Fibroblast of mammary gland (primary cell): Measurements from ENCODE around the gene MAN1C1.
A peak's percentile ranks its signal among the peaks of the same experiment; 100 is the strongest.

ENCODE experiments used
- DNase-seq: peaks from one replicate; pipeline ENCODE4 v3.0.0-alpha.2; 2010; ENCODE audit warnings: low read depth
- H3K4me3 ChIP-seq: 2 replicates; pipeline ENCODE4 v1.5.1; 2011; ENCODE audit warnings: low read depth, mild to moderate bottlenecking, low read length, moderate library complexity; ENCODE audit not compliant: control insufficient read depth
- TF ChIP-seq, protein P1 (sequence below): conservative IDR thresholded peaks from 2 replicates; pipeline ENCODE4 v1.5.1; 2011; ENCODE audit warnings: low read depth, low read length, inconsistent platforms; ENCODE audit not compliant: control insufficient read depth, insufficient read depth

The MAN1C1 gene

DNA sequence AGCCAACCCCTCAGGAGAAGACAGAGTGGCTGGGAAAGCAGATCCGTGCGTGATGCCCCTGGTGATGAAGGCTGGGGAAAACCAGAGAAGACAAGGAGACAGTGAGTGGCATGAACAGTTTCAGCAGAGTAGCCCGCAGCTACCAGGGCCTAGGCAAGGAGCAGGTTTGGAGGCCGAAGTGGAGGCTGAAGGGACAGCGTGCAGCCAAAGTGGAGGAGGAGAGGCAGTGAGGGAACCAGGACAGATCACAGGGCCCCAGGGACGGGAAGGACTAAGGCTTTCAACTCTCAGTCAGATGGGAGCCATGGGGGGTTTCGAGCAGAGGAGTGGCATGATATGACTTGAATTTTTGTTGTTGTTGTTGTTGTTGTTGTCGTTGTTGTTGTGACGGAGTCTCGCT is 123.5 kb downstream of the MAN1C1 start:
- no peak for DNase-seq
- H3K4me3 ChIP-seq = no peak overlapping the region
- TF ChIP-seq, protein P1, sequence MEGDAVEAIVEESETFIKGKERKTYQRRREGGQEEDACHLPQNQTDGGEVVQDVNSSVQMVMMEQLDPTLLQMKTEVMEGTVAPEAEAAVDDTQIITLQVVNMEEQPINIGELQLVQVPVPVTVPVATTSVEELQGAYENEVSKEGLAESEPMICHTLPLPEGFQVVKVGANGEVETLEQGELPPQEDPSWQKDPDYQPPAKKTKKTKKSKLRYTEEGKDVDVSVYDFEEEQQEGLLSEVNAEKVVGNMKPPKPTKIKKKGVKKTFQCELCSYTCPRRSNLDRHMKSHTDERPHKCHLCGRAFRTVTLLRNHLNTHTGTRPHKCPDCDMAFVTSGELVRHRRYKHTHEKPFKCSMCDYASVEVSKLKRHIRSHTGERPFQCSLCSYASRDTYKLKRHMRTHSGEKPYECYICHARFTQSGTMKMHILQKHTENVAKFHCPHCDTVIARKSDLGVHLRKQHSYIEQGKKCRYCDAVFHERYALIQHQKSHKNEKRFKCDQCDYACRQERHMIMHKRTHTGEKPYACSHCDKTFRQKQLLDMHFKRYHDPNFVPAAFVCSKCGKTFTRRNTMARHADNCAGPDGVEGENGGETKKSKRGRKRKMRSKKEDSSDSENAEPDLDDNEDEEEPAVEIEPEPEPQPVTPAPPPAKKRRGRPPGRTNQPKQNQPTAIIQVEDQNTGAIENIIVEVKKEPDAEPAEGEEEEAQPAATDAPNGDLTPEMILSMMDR = no peak

DNA sequence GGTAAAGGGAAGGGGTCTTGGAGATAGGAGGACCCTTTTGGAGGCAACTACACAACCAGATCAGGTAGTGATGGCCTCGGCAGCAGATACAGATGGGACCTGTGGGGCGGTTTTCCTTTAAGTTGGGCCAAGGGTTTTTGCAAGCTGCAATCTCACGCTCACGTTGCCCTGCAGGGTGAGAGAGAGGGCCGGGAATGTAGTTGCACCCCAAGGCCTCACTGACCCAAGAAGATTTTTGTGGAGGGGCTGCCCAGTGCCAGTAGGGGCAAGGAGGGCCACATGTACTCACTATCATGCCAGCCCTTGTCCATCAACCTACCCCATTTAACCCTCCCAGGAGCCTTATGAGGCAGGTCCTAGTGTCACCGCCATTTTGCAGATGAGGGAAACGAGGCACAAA is 125.7 kb downstream of the MAN1C1 start:
- DNase-seq = no peak
- TF ChIP-seq, protein P1 = no peak
- H3K4me3 ChIP-seq = no peak overlapping the region

DNA sequence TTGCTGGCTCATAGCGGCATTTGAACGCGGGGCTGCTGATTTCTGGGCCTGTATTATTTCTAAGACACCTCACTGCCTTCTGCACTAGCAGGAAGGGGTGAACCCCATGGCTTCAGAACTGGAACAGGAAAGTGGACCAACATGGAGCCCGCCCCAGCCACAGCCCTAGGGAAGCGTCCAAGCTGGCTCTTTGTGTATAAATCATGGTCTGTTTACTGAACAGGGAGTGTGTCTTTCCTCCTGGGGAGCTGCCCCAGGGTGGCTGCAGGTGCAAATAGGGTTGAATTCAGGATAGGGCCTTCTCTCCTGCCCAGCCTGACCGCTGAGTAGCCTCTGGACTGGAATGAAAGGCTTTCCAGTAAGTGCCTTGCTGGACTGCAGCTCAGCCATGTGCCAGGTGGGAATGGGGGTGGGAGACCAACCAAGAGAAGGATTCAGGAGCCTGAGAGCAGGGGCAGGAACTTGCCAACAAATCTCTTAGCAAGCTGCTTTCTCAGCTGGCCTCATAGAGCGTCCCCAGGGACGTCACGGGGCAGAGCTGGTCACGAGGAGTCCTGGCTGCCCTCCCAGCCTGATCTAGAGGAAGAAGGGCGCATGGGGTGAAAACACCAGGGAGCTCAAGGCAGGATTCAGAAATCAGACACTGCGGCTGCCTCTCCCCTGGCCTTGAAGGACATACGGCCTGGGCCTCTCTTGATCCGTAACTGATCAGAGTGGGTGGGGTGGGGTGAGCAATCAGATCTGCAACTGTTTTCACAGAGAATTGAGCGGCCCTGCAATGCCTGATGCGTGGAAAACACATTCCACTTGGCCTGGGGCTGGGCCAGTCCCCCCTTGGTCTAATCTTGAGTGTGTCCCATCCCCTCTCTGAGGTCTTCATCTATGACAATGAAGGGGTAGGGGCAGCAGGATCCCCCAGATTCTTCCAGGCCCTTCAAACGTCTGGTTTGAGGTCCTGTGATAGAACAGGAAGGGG is 126.9 kb downstream of the MAN1C1 start:
- TF ChIP-seq, protein P1 = no peak
- no peak overlapping the region for H3K4me3 ChIP-seq
- peak; percentile 89 for DNase-seq

DNA sequence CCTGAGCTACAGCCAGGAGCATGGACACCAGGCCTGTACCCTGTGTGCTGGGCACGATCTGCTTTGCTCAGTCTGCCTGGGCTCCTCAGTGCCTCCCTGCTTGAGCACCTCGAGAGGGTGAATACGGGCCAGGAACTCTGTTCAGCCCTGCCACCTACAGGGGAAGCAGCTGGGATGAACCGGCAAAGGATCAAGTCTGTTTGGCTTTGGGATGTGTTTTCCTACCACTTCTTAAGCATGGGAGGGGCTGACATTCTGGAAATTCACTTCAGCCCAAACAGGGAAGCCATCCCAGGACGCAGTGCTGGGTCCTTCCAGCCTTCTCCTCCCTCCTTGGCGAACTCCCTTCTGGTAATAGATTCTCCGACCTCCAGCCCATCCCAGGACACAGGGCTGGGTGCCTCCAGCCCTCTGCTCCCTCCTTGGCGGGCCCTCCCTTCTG is 127.6 kb downstream of the MAN1C1 start:
- TF ChIP-seq, protein P1 = peak; percentile 62
- no peak overlapping the region for H3K4me3 ChIP-seq
- peak; percentile 68 for DNase-seq

DNA sequence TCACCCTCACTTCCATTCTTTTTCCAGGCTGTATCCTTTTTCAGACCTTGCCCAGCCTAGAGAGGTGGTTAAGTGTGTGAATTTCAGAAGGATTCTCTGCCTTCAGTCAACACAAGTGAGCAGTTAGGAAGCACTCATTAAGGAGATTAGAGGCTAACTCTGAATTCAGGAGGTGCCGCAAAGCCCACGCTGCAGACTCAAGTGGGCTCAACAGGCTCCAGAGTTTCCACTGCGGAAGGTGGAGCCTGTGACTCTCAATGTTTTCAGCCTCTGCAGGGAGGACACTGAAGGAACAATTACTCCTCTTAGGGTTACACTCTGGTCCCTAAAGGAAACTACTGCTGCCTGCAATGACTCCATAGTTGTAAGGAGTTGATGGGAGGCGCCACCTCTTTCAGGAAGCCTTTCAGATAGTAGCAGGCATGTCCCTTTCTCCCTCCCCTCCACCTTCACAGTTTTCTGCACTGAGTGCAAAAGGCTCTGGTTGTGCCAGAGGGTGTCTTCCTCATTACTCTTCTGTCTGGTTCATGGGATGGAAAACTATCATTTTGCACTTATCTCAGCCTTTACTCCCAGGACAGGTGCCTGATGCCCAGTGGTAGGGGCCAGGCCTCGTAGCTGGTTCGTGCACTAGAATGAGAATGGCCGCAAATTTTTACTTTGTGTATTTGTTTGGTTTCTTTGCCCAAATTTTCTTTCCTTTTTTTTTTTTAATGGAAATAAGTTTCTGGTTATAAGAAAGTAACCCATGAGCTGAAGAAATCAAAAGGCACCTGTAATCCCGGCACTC is 128.2 kb downstream of the MAN1C1 start:
- DNase-seq = no peak
- H3K4me3 ChIP-seq = no peak overlapping the region
- TF ChIP-seq, protein P1 = no peak

DNA sequence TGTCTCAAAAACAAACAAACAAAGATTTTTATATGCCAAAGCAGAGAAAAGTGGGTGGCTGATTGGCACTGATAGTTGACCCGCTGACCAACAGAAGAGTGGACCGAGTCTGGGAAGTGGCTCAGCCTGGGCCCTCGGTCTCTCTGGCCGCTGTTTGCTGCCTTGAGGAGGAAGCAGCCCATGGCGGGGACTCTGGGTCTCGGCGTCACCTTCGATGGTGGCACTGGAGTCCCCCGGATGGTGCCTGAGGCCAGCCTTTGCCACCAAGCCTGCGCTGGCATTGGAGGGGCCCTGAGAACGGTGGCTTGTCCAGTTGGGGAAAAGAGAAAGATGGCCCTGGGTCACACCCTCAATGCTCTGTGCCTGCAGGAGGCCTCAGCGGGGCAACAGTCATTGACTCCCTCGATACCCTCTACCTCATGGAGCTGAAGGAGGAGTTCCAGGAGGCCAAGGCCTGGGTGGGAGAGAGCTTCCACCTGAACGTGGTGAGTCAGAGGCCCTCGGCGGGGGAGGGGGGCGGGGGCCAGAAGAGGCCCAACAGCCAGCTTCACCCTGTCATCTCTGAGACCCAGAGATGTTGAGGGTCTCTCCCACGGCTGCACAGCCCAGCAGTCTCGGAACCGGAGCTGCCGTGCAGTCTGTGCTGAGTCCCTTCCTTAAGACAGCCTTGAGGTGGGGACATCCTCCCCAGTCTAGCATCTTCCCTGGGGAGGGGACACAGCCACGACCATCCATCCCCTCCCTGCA is 129.9 kb downstream of the MAN1C1 start:
- TF ChIP-seq, protein P1 = no peak
- DNase-seq = no peak
- H3K4me3 ChIP-seq = no peak overlapping the region
